K562 (cell line): ENCODE results near the gene CYP11A1. TPM values are rescaled to one million over a fixed set of nuclear protein-coding genes. Genes with fewer than 3 reads are reported as not detected.

ENCODE experiments used
- ARHGAP35 ChIP-seq: fragments of 450-650 bp; IDR thresholded peaks from 2 replicates; pipeline ENCODE4 v1.6.1; 2018; ENCODE audit not compliant: partially characterized antibody
- ASH1L ChIP-seq: fragments of 450-650 bp; IDR thresholded peaks from 2 replicates; pipeline ENCODE4 v1.6.1; 2018; ENCODE audit warnings: borderline replicate concordance, mild to moderate bottlenecking, low read depth; ENCODE audit not compliant: partially characterized antibody
- JUN ChIP-seq, 2 experiments: sonication (generic) in 1 of 2; formaldehyde crosslinking in 1 of 2; IDR thresholded peaks; 2 replicates each; pipeline versions ENCODE4 v1.6.1 to v1.8.0; 2012 to 2022; ENCODE audit warnings: borderline replicate concordance in 2 of 2, mild to moderate bottlenecking in 2 of 2, improper control_type of control experiment in 1 of 2, low read depth in 1 of 2, low read length in 1 of 2, missing genetic modification reagents in 1 of 2
- MLLT1 ChIP-seq, 2 experiments: fragments of 450-650 bp; IDR thresholded peaks; 2 replicates each; pipeline ENCODE4 v1.6.1; 2016
- NR1H2 ChIP-seq: sonication (generic); formaldehyde crosslinking; IDR thresholded peaks from 2 replicates; pipeline ENCODE4 v1.4.0; 2020; ENCODE audit warnings: mild to moderate bottlenecking, missing genetic modification reagents
- PHTF2 ChIP-seq: fragments of 250-450 bp; sonication (Bioruptor Pico); IDR thresholded peaks from 2 replicates; pipeline ENCODE4 v1.5.0; 2021; ENCODE audit warnings: mild to moderate bottlenecking
- SREBF2 ChIP-seq: sonication (generic); formaldehyde crosslinking; IDR thresholded peaks from 2 replicates; pipeline ENCODE4 v1.4.0; 2020; ENCODE audit warnings: mild to moderate bottlenecking, missing genetic modification reagents
- TCFL5 ChIP-seq: fragments of 250-450 bp; sonication (Bioruptor Pico); conservative IDR thresholded peaks from 2 replicates; pipeline ENCODE4 v1.6.1; 2021; ENCODE audit warnings: mild to moderate bottlenecking, moderate library complexity, matching md5 sums
- THRA ChIP-seq: fragments of 450-650 bp; IDR thresholded peaks from 2 replicates; pipeline ENCODE4 v1.6.1; 2017; ENCODE audit warnings: mild to moderate bottlenecking, moderate library complexity
- U2AF2 ChIP-seq: fragments of 200-400 bp; formaldehyde crosslinking; optimal IDR thresholded peaks from 2 replicates; pipeline ENCODE3; 2017; ENCODE audit warnings: low read depth, mild to moderate bottlenecking, low read length
- ZNF133 ChIP-seq: fragments of 250-450 bp; sonication (Bioruptor Pico); IDR thresholded peaks from 2 replicates; pipeline ENCODE4 v1.4.0; 2020; ENCODE audit warnings: mild to moderate bottlenecking
- ZNF407 ChIP-seq: fragments of 450-650 bp; IDR thresholded peaks from 2 replicates; pipeline ENCODE4 v1.6.1; 2016; ENCODE audit warnings: low read depth
- polyA plus RNA-seq, 8 experiments: library from polyadenylated mRNA; depleted of rRNA in 4 of 8; stranded (reverse) in 5 of 8; unstranded in 3 of 8; fragments of >200 nt; fragmentation: Nextera tagmentation in 2 of 8; fragmentation: Illumina TruSeq in 1 of 8; extraction: Ambion mirVana in 2 of 8; extraction: Trizol in 1 of 8; gene quantifications; 2 replicates each; pipeline versions ENCODE4 v1.2.1 to v1.2.3, GENCODE V29; 2011 to 2014; ENCODE audit warnings: inconsistent platforms in 1 of 8, missing spikeins in 1 of 8
- total RNA-seq, 7 experiments: library from RNA; depleted of rRNA in 6 of 7; stranded (reverse); fragments of >200 nt in 6 of 7; fragmentation: Illumina TruSeq in 2 of 7; extraction: Trizol in 2 of 7; gene quantifications; 2 replicates each; pipeline versions ENCODE4 v1.2.1 to v1.2.3, GENCODE V29; 2011 to 2021; ENCODE audit warnings: low replicate concordance in 1 of 7
- TF ChIP-seq, protein P1 (sequence below): fragments of 250-450 bp; sonication (Bioruptor Pico); IDR thresholded peaks from 2 replicates; pipeline ENCODE4 v1.5.0; 2021

The CYP11A1 gene
- total and polyA plus RNA-seq, 9 of the 15 experiments (the other 6 are each of a cell fraction or from before 2014, with no cell fraction given), result 0.06 to 0.24 (median 0.10) TPM; not detected in 4

GRCh38 chr15:74389241-74390048 lies 22.0 kb upstream of the CYP11A1 start (continued):
- peak; percentile 70 to 96; a peak in 3 of 4 replicates for TF ChIP-seq MLLT1 (IDR thresholded peaks at IDR 0.05)
- 0 out of 2 replicates have a peak, but pooled peaks have one; percentile 36 for TF ChIP-seq PHTF2 (CRISPR knock-in tag)
- no peak for TF ChIP-seq NR1H2
- TF ChIP-seq ZNF407, result no peak
- TF ChIP-seq ASH1L, result no peak
- TF ChIP-seq, protein P1, sequence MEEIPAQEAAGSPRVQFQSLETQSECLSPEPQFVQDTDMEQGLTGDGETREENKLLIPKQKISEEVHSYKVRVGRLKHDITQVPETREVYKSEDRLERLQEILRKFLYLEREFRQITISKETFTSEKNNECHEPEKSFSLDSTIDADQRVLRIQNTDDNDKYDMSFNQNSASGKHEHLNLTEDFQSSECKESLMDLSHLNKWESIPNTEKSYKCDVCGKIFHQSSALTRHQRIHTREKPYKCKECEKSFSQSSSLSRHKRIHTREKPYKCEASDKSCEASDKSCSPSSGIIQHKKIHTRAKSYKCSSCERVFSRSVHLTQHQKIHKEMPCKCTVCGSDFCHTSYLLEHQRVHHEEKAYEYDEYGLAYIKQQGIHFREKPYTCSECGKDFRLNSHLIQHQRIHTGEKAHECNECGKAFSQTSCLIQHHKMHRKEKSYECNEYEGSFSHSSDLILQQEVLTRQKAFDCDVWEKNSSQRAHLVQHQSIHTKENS, result no peak
- TF ChIP-seq ZNF133 (CRISPR knock-in tag), result 0 out of 2 replicates have a peak, but pooled peaks have one; percentile 81
- no peak for TF ChIP-seq U2AF2
- peak; percentile 63; the same call in 1 of the 2 replicates for TF ChIP-seq JUN (IDR thresholded peaks at IDR 0.05; ENCODE audit: borderline replicate concordance, low read depth, low read length)
- no peak for TF ChIP-seq JUN (CRISPR knock-in tag; IDR thresholded peaks at IDR 0.05; ENCODE audit: borderline replicate concordance)
- TF ChIP-seq ARHGAP35, result no peak
- no peak for TF ChIP-seq THRA
- peak; percentile 82 for TF ChIP-seq TCFL5
- no peak for TF ChIP-seq SREBF2
